Caki2 (cell line): Measurements from ENCODE around the gene TRDMT1. TPM values are rescaled to one million over a fixed set of nuclear protein-coding genes. Genes with fewer than 3 reads are reported as not detected.

ENCODE experiments used
- DNase-seq: peaks from one replicate; pipeline ENCODE4 v3.0.0-alpha.2; 2015; ENCODE audit warnings: low read depth
- in situ Hi-C: cut with HindIII; loops from 2 replicates; pipeline ENCODE4 v1.10.0; 2016; ENCODE audit warnings: low sequenced_read_pairs, low pct_unique_long_range_greater_than_20kb, mixed read lengths
- total RNA-seq: library from RNA; depleted of rRNA; stranded (reverse); fragments of >200 nt; shearing (Covaris generic); gene quantifications from 2 replicates; pipeline ENCODE4 v1.2.3, GENCODE V29; 2014; ENCODE audit warnings: low replicate concordance

Gene TRDMT1
- total RNA-seq, 1 experiment from 2014 or later = 8.7 TPM

- in situ Hi-C loops = no loop called here
- DNase-seq = no peak
These were observed 14.3 kb upstream of the TRDMT1 start for GRCh38 chr10:17215782-17216122.

- in situ Hi-C loops = no loop called here
- DNase-seq = peak; percentile 73
These were observed 13.7 kb upstream of the TRDMT1 start for GRCh38 chr10:17214971-17215781.

- no peak for DNase-seq
- in situ Hi-C loops = no loop called here
These were observed 13.1 kb upstream of the TRDMT1 start for GRCh38 chr10:17214526-17214925.

- in situ Hi-C loops = no loop called here
- peak; percentile 78 for DNase-seq
These were observed 12.3 kb upstream of the TRDMT1 start for GRCh38 chr10:17213646-17214349.

GRCh38 chr10:17212802-17213221 lies 11.3 kb upstream of the TRDMT1 start:
- in situ Hi-C loops = no loop called here
- no peak for DNase-seq

- in situ Hi-C loops = no loop called here
- DNase-seq = no peak
These were observed 8.9 kb upstream of the TRDMT1 start for GRCh38 chr10:17210361-17210760.

- DNase-seq = no peak
- in situ Hi-C loops = no loop called here
These were observed 8.4 kb upstream of the TRDMT1 start for GRCh38 chr10:17209881-17210280.

GRCh38 chr10:17209302-17209701 lies 7.8 kb upstream of the TRDMT1 start:
- in situ Hi-C loops = no loop called here
- no peak for DNase-seq

GRCh38 chr10:17208476-17208875 lies 7.0 kb upstream of the TRDMT1 start:
- in situ Hi-C loops = no loop called here
- DNase-seq = no peak

- in situ Hi-C loops = no loop called here
- peak; percentile 77 for DNase-seq
These were observed 4.8 kb upstream of the TRDMT1 start for GRCh38 chr10:17206210-17206709.

GRCh38 chr10:17203416-17203815 lies 1.9 kb upstream of the TRDMT1 start:
- DNase-seq = no peak
- in situ Hi-C loops = no loop called here

GRCh38 chr10:17202999-17203398 lies 1.5 kb upstream of the TRDMT1 start:
- in situ Hi-C loops = no loop called here
- no peak for DNase-seq

- in situ Hi-C loops = no loop called here
- no peak for DNase-seq
These were observed 1.0 kb upstream of the TRDMT1 start for GRCh38 chr10:17202506-17202905.

- DNase-seq = no peak
- in situ Hi-C loops = no loop called here
These were observed 283 bp upstream of the TRDMT1 start for GRCh38 chr10:17201794-17202116.

- in situ Hi-C loops = no loop called here
- DNase-seq = no peak
These were observed 1.2 kb downstream of the TRDMT1 start for GRCh38 chr10:17200001-17200911.

GRCh38 chr10:17199351-17199804 lies 2.1 kb downstream of the TRDMT1 start:
- in situ Hi-C loops = no loop called here
- peak; percentile 49 for DNase-seq

- in situ Hi-C loops = no loop called here
- DNase-seq = no peak
These were observed 4.9 kb downstream of the TRDMT1 start for GRCh38 chr10:17196573-17196972.

GRCh38 chr10:17196045-17196444 lies 5.4 kb downstream of the TRDMT1 start:
- in situ Hi-C loops = no loop called here
- DNase-seq = no peak

- DNase-seq = no peak
- in situ Hi-C loops = no loop called here
These were observed 6.4 kb downstream of the TRDMT1 start for GRCh38 chr10:17195083-17195482.
